Endometrium (tissue), 2 donors: Measurements from ENCODE around the gene RUNX1.
"Not testable (repeated sequence)": the region's sequence is repeated elsewhere in the genome, so short reads cannot be mapped to it uniquely, and the experiment has no call there.

Experiments
- FAIRE-seq: peaks from 2 replicates; lab custom pipeline; 2012; peaks lifted over from hg19 to GRCh38; lab: Jason Lieb, UNC
- donor health status: control.
- donor health status: control.

The RUNX1 gene

DNA sequence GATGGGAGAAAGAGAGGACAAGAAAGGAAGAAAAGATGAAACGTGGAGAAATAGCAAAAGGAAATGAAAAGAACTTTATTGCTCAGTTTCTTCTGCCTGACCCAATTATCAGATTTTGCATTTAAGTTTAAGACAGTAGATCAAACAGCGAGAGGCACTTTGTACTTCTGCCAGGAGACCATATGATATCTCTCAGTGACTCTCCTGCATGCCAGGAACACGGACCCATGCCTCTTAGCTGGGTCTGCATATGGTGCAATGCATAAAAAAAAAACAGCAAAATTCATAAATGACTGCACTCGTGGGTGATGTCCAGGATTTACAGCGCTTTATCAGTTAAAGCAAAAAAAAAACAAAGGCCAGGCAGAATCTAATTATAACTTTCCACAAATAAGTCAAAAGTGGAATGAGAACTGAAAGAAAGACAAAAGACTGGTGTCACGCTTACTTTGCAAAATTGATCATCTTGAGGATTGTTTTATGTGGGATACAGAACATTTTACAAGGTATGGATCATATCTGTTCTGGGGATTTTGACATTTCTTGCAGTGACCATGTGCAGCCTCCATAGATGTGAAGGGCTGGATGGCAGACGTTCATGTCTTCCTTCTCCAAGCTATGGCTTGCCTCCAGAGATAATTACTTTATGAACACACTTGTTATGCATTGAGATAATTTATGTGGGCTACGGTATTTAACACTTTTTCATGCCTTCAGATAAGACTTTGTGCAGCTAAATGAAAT lies 79.5 kb downstream of the RUNX1 start:
- FAIRE-seq: no peak

DNA sequence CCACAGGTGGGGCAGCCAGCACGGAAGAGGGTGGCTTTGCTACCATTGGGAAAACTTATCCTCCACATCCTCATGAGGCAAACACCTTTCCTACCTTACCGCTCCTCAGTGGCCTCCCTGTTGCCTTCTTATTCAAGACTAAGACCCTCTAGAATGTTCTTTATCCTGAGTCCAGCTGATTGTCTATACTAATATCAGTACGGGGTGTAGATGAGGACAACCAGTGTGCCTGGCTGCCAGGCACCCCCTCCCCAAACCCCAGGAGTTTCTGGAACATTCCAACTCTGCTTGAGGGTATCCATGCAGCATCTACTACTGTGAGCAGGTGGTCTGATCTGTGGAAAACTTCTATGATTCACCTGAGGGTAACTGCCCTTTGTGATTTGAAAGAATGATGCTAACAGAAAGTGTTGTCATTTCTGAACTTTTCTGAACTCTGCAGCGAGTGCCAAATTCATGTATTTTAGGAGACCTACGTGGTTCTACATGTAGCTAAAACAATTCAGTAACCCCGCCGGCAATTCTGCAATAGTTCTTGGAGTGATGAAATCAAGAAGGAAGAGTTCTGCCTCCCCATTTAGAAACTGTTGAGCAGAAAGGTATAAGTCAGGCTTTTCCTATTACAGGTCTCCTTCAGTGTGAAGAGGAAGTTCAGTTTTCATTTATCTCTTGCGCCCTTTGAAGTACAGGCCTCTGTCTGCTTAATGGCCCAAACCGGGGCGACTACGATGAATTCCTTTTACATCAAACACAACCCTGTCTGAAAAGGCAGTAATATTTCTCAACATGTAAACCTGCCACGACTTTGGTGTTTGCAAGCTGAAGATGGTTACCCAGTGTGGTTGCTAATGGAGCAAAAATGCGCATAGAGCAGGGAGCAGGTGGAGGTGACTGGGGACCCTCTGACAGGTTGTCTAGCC lies 80.4 kb downstream of the RUNX1 start:
- no peak for FAIRE-seq

DNA sequence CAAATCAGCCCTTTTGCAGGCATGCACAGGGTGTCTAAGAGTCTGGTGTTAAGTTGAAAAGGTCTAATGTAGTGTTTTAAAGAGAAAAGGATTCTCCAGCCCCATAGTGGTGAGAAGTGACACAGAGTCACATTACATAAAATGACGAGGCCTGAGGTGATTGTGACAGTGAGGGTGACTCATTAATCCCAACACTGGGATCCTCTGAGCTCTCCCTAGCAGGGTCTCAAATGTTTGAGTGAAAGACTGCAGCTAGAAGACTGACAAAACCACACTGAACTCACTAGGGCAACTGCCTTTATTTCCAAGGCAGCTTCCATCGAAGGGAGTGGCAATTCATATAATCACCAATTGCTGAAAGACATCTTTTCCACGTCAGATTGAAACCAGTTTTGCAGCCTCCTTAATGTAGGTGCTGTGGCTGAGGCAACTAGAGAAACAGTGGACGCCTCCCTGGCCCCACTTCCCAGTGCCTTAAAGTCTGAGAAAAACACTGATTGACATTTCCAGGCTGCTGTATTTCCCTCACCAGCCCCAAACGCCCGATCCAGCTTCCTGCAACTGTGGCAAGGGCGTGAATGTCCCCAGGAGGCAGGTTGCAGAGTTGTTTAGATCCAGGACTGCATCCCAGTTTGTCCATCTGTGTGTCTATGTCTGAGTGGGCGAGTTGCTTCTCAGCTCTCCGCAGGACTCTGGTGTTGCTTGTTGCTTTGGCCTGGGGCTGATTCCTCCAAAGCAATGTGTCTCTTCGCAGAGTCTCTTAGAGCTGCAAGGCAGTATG lies 81.4 kb downstream of the RUNX1 start:
- no peak for FAIRE-seq

DNA sequence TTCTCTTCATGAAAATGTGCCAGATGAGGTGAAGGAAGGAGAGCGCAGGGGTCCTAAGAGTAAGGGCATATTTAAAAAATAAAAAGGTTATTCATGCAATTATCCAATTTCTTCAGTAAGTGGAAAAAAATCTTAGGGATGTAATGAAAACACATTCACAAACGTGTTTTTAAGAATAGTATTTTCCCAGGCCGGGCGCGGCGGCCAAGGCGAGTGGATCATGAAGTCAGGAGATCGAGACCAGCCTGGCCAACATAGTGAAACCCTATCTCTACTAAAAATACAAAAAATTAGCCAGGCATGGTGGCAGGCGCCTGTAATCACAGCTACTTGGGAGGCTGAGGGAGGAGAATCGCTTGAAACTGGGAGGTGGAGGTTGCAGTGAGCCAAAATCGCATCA lies 82.2 kb downstream of the RUNX1 start:
- not testable (repeated sequence) for FAIRE-seq

DNA sequence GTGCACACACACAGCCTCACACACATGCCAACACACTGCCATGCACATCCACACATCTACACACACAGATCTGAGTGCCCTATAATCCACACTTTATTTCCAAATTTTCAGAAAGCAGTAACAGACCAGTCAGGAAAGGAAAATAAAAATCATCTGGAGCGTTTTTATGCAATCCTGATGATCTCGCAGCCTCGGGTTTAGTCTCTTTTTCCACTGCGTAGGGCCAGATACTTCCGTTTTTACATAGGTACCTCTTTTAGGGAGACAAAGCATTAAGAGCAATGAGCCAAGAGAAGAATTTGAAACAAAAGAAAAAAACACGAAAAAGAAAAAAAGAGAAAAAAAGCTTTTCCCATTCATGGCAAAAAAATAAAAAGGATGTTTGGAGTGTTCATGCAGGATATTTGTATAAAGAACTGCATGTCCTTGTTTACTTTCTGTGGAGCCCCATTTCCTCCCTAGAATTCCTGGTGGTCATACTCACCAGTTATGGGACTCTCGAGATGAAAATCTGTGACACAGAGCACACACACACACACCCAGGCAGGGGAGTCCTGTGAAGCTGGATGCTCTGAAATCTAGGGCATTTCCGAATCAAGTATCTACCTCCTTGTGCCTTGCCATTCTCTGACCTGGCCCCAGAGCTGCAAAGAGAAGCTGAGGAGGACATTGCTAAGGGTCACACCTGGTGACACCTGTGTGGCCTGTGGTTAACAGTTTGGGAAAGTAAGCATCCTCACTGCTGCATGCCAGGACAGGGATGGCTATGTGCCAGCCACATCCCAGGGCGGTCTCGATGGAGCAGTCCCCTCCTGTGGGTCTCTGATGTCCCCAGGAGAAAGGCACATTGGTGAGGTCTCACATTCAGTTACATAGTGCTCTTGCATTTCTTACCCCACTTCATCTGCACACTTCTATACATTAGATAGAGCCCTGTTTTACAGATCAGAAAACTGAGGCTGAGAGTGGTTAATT lies 83.6 kb downstream of the RUNX1 start:
- no peak for FAIRE-seq

DNA sequence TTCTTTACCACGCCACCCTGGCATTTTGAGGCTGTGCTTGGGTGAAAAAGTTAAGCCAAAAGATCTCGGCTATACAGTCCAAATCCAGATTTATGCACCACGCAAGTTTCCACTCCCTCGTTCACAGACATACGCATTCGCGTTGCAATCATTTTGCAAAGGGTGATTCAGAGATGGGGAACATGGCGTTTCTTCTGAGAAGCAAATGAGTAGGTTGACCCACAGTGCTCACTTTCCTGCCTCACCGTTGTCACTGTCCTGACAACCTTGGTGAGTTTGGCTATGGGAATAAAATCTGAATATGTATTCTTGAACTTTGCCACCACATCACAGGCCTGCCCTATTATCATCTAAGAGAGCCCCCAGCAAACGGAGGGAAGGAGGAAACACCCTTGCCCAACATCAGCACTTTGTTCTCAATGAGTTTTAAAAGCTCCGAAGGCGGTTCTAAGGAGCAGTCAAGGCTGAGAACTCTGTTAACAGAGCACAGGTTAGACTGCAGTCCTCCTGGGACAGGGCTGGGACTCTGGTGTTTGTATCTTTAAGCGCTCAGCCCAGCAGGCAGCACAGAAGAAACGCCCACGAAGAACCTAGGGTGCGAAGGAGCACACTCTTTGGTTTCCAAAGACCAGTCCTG lies 86.4 kb downstream of the RUNX1 start:
- FAIRE-seq: no peak

DNA sequence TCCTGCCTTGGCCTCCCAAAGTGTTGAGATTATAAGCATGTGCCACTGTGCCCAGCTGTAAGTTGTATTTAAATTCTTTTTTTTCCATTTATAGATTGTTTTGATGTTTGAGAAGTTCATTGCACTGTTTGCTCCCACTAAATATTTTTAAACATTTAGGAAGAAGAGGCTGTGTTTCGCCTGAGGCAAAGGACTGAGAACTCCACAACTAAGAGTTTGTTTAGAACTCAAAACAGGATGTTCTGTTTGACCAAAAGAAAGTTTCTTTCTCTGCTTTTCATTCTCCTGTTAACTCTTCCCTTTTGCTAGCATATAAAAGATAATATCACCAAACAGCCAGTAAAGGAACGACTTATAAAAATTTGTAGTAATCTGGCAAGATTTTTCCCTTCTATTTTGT lies 87.0 kb downstream of the RUNX1 start:
- no peak for FAIRE-seq

DNA sequence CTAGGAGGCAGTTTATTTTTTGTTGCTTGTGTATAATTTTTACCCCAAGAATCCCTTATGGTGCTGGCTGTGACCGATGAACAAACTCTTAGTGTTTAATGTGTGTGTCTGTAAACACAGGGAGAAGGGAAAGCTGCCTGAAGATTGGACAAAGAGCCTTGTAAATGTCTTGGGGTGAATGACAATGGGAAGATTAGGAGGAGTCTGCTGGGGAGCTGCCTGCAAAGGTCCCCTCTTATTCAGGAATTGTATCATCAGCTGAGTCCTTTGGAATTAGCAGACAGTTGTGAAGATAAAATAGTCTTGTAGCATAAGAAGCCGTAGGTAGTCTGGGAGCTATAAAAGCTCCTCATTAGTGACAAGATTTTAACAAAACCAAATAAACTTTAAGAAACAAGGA lies 88.4 kb downstream of the RUNX1 start:
- FAIRE-seq: no peak

DNA sequence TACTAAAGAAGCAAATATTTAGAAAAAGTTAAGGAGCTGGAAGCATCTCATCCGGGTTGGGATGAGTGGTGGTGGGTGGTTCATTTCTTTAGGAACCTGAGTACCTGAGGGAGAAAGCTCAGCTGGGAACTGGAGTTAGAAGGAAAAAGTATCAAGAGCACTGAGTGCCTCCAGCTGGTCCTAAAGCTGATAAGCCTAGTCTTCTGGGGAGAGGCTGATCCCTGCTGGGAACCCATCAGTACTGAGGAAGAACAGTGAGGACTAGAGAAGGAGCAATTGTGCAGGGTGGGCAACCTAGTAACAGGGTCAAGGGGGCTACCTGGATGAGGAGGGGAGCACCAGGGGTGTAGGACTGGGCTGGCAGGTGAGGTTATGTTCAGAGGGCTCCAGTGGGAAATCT lies 89.5 kb downstream of the RUNX1 start:
- no peak for FAIRE-seq

DNA sequence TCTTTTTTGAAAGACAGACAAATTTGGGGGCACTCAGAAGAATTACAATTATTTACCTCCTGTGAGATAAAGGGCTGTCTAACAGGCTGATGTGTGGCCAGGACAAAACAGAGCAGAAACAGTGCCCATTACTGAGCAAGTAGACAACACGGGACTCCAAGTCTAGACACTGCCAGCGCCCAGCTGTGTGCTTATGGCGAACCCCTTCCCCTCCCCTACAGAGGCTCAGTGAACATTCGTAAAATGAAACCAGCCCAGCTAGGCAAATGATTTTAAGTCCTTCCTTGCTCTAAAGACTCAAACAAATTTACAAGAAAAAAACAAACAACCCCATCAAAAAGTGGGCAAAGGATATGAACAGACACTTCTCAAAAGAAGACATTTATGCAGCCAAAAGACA lies 91.1 kb downstream of the RUNX1 start:
- FAIRE-seq: no peak

DNA sequence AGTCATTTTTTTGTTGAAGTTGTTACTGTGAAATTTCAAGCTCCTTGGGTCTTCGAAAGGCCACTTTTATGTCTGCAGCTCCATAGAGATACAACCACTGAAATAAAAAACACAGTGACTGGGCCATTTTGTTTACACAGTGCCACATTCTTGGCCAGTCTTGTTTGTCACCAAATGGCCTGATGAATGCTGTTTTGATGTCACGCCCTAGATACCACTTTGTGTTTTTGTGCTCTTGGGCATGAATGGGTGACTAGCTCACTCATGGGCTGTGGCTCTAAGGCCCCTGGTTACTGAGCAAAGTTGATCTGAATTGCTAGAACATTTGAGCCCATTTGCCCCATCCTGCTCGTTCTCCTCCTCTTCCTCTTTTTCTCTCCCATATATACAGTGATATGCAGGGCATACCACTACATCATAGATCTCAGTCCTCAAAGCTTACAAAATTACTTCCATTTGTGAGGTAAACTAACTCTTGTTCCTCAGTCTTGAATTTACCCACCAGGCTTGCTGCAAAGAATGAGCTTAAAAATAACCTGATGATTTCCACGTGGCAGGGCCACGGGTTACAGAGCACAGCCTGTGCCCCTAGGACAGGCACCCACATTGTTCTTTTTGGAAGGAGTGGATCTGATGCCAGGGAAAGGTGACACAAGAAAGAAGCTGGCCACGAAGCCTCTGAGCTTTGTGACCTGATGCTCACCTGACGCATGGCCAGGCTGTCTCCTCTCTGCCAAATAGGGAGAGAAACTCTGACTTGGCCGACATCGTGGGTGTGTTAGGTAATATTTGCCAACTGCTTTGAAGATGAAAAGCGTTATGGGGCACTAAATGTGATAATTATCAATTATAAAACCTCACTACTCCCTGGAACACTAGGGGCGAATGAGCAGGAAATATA lies 92.4 kb downstream of the RUNX1 start:
- FAIRE-seq: no peak

DNA sequence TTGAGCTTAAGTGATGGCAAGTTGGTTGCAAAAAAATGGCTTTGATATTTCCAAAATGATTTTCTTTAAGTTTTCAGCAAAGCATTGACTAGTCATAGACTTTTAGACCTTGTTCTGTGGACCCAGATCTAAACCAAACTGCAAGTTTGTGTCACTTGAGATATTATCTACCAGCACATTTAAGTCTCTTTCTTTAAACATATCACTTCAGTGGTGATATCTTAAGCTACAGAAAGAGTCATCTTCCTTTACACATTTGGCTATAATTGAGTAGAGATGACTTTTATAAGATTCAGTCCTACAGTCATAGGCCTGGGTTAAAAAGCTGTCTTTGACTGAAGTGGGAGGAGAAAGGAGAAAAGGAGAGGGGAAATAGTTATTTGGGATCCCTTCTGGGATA lies 95.2 kb downstream of the RUNX1 start:
- FAIRE-seq: no peak

DNA sequence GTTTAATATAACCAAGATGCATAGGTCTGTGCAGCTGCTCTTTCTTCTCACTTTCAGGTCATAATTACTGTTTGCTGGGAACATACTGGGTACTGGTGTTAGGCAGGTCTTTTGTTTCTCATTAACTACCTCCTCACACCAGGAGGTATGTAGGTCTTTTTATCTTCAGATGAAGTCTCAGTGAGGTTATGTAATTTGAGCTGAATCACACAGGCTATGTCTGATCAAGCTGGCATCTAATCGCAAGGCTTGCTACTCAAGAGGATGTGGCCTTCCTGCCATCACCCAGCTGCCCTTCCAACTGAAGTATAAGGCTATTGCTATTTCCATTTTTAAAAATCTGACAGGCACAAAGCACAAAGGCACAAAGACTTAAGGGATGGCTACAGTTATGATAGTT lies 96.4 kb downstream of the RUNX1 start:
- no peak for FAIRE-seq

DNA sequence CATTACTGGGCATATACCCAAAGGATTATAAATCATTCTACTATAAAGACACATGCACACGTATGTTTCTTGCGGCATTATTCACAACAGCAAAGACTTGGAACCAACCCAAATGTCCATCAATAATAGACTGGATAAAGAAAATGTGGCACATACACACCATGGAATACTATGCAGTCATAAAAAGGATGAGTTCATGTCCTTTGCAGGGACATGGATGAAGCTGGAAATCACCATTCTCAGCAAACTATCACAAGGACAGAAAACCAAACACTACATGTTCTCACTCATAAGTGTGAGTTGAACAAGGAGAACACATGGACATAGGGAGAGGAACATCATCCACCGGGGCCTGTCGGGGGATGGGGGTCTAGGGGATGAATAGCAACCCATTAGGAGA lies 97.2 kb downstream of the RUNX1 start:
- FAIRE-seq: not testable (repeated sequence)

DNA sequence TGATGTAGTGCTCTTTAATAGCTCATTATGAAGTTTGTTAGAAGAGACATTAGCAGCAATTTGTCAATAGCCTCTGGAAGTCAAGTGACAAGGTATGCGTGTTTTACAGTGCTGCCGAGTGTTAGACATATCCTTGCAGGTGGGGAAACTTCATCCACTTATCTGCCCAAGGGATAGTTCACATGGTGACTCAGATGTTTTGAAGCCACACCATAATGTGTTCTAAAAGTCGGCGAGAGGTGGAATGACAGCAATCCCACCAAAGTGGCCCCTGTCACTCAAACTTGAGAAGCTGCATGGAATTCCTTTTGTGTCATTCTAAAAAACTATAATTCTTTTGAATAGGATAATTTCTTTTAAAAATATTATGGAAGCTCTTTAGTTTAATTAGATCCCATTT lies 98.1 kb downstream of the RUNX1 start:
- no peak for FAIRE-seq

DNA sequence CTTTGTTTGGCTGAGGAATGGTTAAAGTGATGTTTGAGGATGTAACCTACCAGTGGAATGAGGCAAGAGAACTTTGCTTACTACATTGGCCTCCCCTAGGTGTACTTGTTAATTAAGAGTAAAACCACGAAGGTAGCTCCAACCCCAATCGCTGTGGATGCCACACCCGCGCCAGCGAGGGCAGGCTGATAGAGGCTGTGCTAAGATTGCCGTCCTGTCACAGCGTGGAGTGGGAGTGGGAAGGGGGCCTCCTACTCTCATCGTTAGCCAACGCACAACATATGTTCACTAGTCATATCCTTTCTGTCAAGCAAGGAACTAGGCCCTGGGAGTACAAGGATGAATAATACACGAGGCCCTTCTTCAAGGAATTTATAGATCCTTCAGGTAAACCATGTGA lies 99.6 kb downstream of the RUNX1 start:
- FAIRE-seq: no peak

DNA sequence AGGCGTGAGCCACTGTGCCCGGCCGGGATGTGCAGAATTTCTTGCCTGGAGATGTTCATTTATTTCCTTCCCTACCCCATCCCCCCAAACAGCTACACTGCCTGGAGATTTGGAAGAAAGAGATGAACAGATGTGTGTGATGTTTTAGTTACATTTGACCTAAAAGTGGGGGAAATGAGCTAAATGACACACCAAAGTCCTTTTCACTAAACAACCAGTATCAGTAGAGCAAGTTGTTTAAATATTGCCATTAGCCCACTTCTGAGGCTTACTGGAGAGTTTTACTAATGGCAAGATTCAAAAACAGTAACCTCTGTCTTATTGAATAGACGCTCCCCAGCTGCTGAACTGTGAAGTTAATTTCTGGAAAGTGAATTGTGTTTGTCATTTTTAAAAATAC lies 100.1 kb downstream of the RUNX1 start:
- FAIRE-seq: no peak

DNA sequence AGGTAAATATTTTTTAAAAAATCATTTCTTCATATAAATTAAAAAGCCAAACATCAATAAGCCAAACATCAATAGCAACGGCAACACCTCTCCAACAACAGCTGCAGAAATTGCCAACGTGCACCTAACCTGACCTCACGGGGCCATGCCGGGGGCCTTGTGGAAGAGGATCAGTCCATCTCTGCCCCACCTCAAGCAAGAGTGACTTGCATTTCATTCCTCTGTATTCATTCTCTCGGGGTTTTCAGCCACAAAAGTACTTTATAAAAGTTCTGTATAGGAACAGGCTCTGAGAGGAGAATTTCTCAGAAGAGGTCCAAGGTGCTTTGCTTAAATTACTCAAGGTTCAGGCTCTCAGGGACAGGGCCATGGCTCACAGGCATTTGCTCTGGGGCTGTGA lies 100.9 kb downstream of the RUNX1 start:
- FAIRE-seq: no peak

DNA sequence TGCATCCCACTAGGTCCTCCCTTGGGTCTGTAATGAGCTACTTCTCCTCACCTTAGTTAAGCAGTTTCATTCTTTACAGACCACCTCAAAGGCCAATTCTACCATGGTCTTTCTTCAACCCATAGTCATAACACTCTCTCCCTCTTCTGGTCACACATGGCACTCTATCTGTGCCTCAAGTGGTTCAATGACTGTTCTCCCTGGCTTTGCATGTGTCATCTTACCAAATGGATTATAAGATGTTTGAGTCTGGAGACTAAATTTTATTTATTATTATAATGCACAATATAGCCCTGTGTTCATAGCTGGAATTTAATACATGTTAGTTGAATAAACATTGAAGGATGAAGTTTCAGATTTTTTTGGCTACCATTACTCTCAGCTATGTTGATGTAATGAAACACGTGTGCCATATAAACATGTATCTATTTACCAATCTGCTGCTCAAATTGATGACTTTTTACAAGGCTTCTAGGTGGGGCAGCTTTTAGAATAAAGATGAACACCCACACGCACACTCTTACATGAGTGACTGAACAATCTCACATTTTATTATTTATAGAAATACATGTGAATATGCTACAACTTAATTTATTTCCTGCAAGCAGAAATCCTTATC lies 102.1 kb downstream of the RUNX1 start:
- FAIRE-seq: no peak
